OCI-LY7 (cell line): ENCODE measurements around the gene MAP3K1. TPM values are rescaled to one million over a fixed set of nuclear protein-coding genes. Genes with fewer than 3 reads are reported as not detected.
"Not testable (repeated sequence)": the region's sequence is repeated elsewhere in the genome, so short reads cannot be mapped to it uniquely, and the experiment has no call there.

Source experiments
- BruUV-seq: library from RNA; stranded (reverse); fragments of 400-500 nt; replicated peaks from 2 replicates; lab custom pipeline; 2021; lab: Mats Ljungman, UMichigan
- CTCF ChIA-PET: fragments of 300-600 bp; sonication (Branson Sonifier 250); formaldehyde crosslinking; loops from one replicate; lab custom pipeline; 2022; ENCODE audit warnings: antibody characterized with exemption; ENCODE audit not compliant: unreplicated experiment; lab: Charles Lee
- POLR2A ChIA-PET: fragments of 300-600 bp; sonication (Branson Sonifier 250); formaldehyde crosslinking; loops from one replicate; lab custom pipeline; 2022; ENCODE audit warnings: antibody characterized with exemption; lab: Charles Lee
- DNase-seq: peaks from one replicate; pipeline ENCODE4 v3.0.0-alpha.2; 2015; ENCODE audit warnings: low spot score
- H2AFZ ChIP-seq: fragments of 200-600 bp; sonication (generic), shearing (Covaris generic); 2 replicates; pipeline ENCODE4 v1.6.1; 2014; ENCODE audit warnings: mild to moderate bottlenecking, antibody characterized with exemption, low read length, moderate library complexity
- H3K27ac ChIP-seq: fragments of 200-600 bp; sonication (generic); 2 replicates; pipeline ENCODE4 v1.5.1; 2014; ENCODE audit warnings: mixed run types, low read depth, mild to moderate bottlenecking, moderate library complexity, low read length, inconsistent platforms; ENCODE audit not compliant: poor library complexity, severe bottlenecking
- H3K36me3 ChIP-seq: fragments of 200-600 bp; sonication (generic); 2 replicates; pipeline ENCODE4 v1.6.1; 2014; ENCODE audit warnings: mild to moderate bottlenecking, antibody characterized with exemption, low read length, moderate library complexity, mixed read lengths; ENCODE audit not compliant: insufficient read depth
- H3K4me1 ChIP-seq: fragments of 200-600 bp; sonication (generic); 2 replicates; pipeline ENCODE4 v1.5.1; 2014; ENCODE audit warnings: mild to moderate bottlenecking, low read length; ENCODE audit not compliant: insufficient read depth, poor library complexity, severe bottlenecking
- H3K4me2 ChIP-seq: fragments of 200-600 bp; sonication (generic); 2 replicates; pipeline ENCODE4 v1.6.1; 2014; ENCODE audit warnings: mild to moderate bottlenecking, low read length
- H3K4me3 ChIP-seq: fragments of 200-600 bp; sonication (generic); 2 replicates; pipeline ENCODE4 v1.5.1; 2014; ENCODE audit warnings: mild to moderate bottlenecking, low read depth, low read length; ENCODE audit not compliant: poor library complexity, severe bottlenecking
- H3K79me2 ChIP-seq: fragments of 200-600 bp; sonication (generic); 2 replicates; pipeline ENCODE4 v1.6.1; 2016; ENCODE audit warnings: low read depth, mild to moderate bottlenecking, low read length, moderate library complexity, mixed read lengths; ENCODE audit not compliant: insufficient read depth
- H3K9me2 ChIP-seq: fragments of 200-600 bp; sonication (generic); 2 replicates; pipeline ENCODE4 v1.6.1; 2016; ENCODE audit warnings: mild to moderate bottlenecking, low read length, mixed read lengths; ENCODE audit not compliant: insufficient read depth
- H3K9me3 ChIP-seq: fragments of 200-600 bp; sonication (generic); 2 replicates; pipeline ENCODE4 v1.6.1; 2014; ENCODE audit warnings: mild to moderate bottlenecking, mixed run types, low read length, mixed read lengths
- H4K20me1 ChIP-seq: fragments of 200-600 bp; sonication (generic); 2 replicates; pipeline ENCODE4 v1.6.1; 2014; ENCODE audit warnings: mild to moderate bottlenecking, antibody characterized with exemption, low read length, moderate library complexity, mixed read lengths; ENCODE audit not compliant: insufficient read depth
- EZH2phosphoT487 ChIP-seq: fragments of 200-600 bp; sonication (generic); IDR thresholded peaks from 2 replicates; pipeline ENCODE4 v1.6.1; 2018; ENCODE audit warnings: low read depth, borderline replicate concordance, mild to moderate bottlenecking, mixed run types, antibody characterized with exemption, low read length, moderate library complexity, mixed read lengths
- intact Hi-C: fragments of 100-400 bp; cut with micrococcal nuclease; formaldehyde crosslinking; loops from one replicate; pipeline ENCODE4 v1.10.0; 2022; ENCODE audit not compliant: unreplicated experiment
- total RNA-seq, 2 experiments: library from RNA; depleted of rRNA in 1 of 2; stranded (reverse); fragments of >200 nt in 1 of 2; shearing (Covaris generic) in 1 of 2; gene quantifications; 2 replicates each; pipeline ENCODE4 v1.2.3, GENCODE V29; 2014 to 2022
- TF ChIP-seq, protein P1 (sequence below): fragments of 200-600 bp; sonication (generic); conservative IDR thresholded peaks from 2 replicates; pipeline ENCODE4 v1.5.1; 2014; ENCODE audit warnings: mild to moderate bottlenecking, antibody characterized with exemption, low read length, moderate library complexity, mixed read lengths

Gene MAP3K1
- total RNA-seq, 2 experiments from 2014 or later = 29.4 to 29.9 TPM

DNA sequence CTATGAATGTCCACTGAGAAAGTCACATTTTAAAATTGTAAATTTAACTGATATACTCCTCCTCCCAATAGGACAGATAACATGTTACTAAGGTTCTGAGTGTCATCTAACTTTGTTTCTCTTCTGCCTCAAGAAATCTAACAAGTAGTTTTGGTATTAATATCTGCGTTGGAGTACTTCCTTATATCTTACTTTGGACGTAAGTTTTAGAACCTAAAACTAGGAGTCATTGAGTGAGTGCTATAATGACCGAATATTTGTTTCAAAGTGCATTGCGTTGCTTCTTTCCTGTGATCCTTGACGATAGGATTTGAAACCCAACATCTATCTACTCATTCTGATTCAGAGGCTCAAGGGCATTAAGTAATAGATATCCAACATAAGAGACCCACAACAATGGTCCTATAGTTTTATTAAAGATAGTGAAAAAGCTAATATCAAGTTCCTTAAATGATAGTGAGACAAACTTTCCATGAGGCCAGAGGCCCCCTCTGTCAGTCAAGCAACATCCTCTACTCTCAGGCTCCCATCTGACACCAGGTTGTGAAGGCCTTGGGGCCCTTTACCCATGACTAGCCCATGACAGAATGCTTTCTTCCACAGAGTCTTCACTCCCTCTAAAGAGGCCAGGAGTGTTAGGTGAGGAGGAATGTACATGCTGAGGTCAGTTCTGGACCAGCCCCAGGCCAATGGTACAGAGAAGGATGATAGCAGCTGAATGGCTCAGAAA is 45.3 kb upstream of the MAP3K1 start:
- H3K9me3 ChIP-seq = no peaks in the 10 kb centered on the region
- no peak overlapping the region for H3K4me2 ChIP-seq
- no peaks in the 10 kb centered on the region for H3K9me2 ChIP-seq
- H3K79me2 ChIP-seq = no peaks in the 10 kb centered on the region
- DNase-seq = no peak
- no peaks in the 10 kb centered on the region for H3K36me3 ChIP-seq
- ChIA-PET POLR2A (interaction anchor here (0.6 to 2.8 kb wide), 3 partner anchors 18 to 101 kb away, joined by 3 to 12 read pairs (median 4); no protein-coding TSS in a partner anchor), CTCF (interaction anchor here (0.6 kb wide), 1 partner anchor 14 kb away, joined by 3 read pairs; no protein-coding TSS in a partner anchor)
- no TSS peak for BruUV-seq
- H3K4me1 ChIP-seq = peaks cover 11% of the 10 kb centered on the region
- intact Hi-C loops = no loop called here
- H2AFZ ChIP-seq = no peak overlapping the region
- TF ChIP-seq EZH2phosphoT487 = no peak
- TF ChIP-seq, protein P1, sequence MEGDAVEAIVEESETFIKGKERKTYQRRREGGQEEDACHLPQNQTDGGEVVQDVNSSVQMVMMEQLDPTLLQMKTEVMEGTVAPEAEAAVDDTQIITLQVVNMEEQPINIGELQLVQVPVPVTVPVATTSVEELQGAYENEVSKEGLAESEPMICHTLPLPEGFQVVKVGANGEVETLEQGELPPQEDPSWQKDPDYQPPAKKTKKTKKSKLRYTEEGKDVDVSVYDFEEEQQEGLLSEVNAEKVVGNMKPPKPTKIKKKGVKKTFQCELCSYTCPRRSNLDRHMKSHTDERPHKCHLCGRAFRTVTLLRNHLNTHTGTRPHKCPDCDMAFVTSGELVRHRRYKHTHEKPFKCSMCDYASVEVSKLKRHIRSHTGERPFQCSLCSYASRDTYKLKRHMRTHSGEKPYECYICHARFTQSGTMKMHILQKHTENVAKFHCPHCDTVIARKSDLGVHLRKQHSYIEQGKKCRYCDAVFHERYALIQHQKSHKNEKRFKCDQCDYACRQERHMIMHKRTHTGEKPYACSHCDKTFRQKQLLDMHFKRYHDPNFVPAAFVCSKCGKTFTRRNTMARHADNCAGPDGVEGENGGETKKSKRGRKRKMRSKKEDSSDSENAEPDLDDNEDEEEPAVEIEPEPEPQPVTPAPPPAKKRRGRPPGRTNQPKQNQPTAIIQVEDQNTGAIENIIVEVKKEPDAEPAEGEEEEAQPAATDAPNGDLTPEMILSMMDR = no peak
- H3K4me3 ChIP-seq = no peak overlapping the region
- no peak overlapping the region for H3K27ac ChIP-seq
- no peaks in the 10 kb centered on the region for H4K20me1 ChIP-seq

DNA sequence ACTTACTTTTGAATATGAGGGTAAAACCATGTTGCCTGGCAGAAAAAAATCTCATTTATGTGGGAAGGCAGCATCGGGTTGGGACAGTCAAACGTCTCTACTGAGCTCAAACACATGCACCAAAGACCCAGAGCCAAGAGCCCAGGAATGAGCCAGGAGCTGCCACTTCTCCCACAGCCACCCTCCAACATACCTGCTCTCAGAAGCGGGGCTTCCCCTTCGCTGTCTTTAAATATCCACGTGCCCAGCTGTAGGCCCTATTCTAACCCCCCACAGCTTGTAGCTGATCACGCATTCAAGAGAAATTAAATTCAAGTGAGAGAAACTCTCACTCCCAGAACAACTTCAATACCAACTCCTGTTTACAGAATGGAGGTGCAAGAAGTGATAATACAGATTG is 42.6 kb upstream of the MAP3K1 start:
- H3K4me2 ChIP-seq = no peak overlapping the region
- no peaks in the 10 kb centered on the region for H3K36me3 ChIP-seq
- H3K4me3 ChIP-seq = no peak overlapping the region
- peaks cover 11% of the 10 kb centered on the region for H3K4me1 ChIP-seq
- TF ChIP-seq, protein P1 = no peak
- no peak for TF ChIP-seq EZH2phosphoT487
- no peaks in the 10 kb centered on the region for H3K79me2 ChIP-seq
- BruUV-seq = no TSS peak
- peak overlapping the region; percentile 44 for H2AFZ ChIP-seq
- no peaks in the 10 kb centered on the region for H3K9me3 ChIP-seq
- DNase-seq = no peak
- no peaks in the 10 kb centered on the region for H4K20me1 ChIP-seq
- intact Hi-C loops = no loop called here
- POLR2A ChIA-PET = interaction anchor here (0.7 to 2.8 kb wide), 4 partner anchors 15 to 156 kb away, joined by 3 to 12 read pairs (median 4); no protein-coding TSS in a partner anchor
- CTCF ChIA-PET = no interaction called here
- H3K27ac ChIP-seq = no peak overlapping the region
- no peaks in the 10 kb centered on the region for H3K9me2 ChIP-seq

DNA sequence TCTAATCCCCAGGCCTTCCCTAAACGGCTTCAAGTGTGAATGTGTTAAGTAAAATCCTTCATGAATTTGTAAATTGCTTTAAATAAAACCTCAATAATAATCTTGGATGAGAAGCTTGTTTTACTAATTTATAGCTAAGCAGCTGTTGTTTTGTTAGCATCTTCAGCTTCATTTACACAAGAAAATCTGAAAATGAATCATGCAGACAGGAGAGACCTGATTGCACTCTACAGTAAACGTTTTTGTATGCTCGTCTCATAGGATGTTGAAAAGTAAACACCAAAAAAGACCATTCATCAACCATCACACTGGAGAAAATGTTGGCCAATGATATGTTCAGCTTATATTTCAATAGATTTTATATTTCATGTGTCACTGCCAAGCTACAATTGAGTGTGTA is 40.4 kb upstream of the MAP3K1 start:
- Histone ChIP-seq H3K9me2 (no peaks in the 10 kb centered on the region), H3K4me3 (no peak overlapping the region), H4K20me1 (no peaks in the 10 kb centered on the region), H2AFZ (peak overlapping the region; percentile 32; the same call in 1 of the 2 replicates), H3K4me1 (peaks cover 11% of the 10 kb centered on the region), H3K9me3 (no peaks in the 10 kb centered on the region), H3K4me2 (no peak overlapping the region), H3K36me3 (no peaks in the 10 kb centered on the region), H3K27ac (no peak overlapping the region), H3K79me2 (no peaks in the 10 kb centered on the region)
- DNase-seq = no peak
- intact Hi-C loops = no loop called here
- POLR2A ChIA-PET = interaction anchor here (0.6 to 1.5 kb wide), 15 partner anchors 9 to 415 kb away, joined by 3 to 10 read pairs (median 4); no protein-coding TSS in a partner anchor
- CTCF ChIA-PET = no interaction called here
- TF ChIP-seq EZH2phosphoT487 = no peak
- TF ChIP-seq, protein P1 = no peak
- BruUV-seq = no TSS peak

DNA sequence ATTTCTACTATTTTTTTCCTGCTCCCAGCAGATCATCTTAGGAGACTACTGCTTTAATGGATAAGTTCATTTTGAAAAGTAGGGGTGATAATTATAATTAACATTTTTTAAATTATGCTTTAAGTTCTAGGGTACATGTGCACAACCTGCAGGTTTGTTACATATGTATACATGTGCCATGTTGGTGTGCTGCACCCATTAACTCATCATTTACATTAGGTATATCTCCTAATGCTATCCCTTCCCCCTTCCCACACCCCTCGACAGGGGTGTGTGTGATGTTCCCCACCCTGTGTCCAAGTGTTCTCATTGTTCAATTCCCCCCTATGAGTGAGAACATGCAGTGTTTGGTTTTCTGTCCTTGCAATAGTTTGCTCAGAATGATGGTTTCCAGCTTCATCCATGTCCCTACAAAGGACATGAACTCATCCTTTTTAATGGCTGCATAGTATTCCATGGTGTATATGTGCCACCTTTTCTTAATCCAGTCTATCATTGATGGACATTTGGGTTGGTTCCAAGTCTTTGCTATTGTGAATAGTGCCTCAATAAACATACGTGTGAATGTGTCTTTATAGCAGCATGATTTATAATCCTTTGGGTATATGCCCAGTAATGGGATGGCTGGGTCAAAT is 39.0 kb upstream of the MAP3K1 start:
- CTCF ChIA-PET, H3K79me2 ChIP-seq, intact Hi-C loops, H4K20me1 ChIP-seq, H2AFZ ChIP-seq, H3K36me3 ChIP-seq, H3K9me2 ChIP-seq, BruUV-seq, H3K27ac ChIP-seq, POLR2A ChIA-PET, H3K4me3 ChIP-seq, DNase-seq, H3K4me2 ChIP-seq, H3K9me3 ChIP-seq: not testable (repeated sequence)
- H3K4me1 ChIP-seq = peaks cover 11% of the 10 kb centered on the region
